ENCODE measurements around the gene CD9.

Gene CD9, protein sequence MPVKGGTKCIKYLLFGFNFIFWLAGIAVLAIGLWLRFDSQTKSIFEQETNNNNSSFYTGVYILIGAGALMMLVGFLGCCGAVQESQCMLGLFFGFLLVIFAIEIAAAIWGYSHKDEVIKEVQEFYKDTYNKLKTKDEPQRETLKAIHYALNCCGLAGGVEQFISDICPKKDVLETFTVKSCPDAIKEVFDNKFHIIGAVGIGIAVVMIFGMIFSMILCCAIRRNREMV
- long read RNA-seq, partial matches to known transcripts = 0 of 5 reads
- long read RNA-seq, other reads (novel, unspliced or antisense) = 5 of 5 reads

DNA sequence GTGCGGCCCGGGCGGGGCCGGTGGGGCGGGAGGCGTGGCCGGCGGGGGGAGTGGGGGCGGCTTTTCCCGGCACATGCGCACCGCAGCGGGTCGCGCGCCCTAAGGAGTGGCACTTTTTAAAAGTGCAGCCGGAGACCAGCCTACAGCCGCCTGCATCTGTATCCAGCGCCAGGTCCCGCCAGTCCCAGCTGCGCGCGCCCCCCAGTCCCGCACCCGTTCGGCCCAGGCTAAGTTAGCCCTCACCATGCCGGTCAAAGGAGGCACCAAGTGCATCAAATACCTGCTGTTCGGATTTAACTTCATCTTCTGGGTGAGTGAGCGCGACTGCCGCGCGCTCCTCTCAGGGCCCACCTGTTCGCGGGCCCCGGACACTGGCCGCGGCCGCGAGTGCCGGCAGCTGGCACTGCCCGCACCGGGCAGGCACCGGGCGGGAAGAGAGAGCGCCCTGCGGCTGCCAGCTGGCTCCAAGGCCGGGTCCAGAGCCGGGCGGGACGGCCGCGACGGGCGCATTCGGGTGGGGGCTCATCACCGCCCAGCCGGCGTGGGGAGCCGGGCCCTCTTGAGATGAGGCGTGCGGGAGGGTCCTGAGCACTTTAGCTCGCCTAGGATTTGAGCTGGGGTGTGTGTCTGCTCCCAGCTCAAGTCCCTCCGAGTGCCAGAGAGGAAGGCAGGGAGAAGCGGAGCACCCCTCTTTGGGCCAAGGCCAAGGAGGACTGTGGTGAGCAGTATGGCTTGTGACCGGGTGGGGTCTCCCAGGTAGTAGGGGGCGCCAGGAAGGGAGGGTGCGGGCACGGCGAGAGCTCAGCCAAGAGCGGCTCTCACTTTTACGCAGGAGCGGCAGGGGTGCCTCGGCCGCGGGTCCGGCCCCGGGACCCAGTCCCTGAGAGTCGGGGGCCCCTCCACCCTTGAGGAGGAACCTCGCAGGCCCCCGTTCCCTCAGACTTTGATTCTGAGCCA is at the start of gene CD9:
CD9 (plus strand) TSS at position 145 of the 957 bp plus-strand sequence; CDS start at position 245, 100 bp downstream.
- no peak for DNase-seq (ENCODE audit: low read depth in 1 of 2, low spot score in 1 of 2)
- peaks cover 31% of the 10 kb centered on the region for H3K27me3 ChIP-seq (ENCODE audit: insufficient read depth, poor library complexity, severe bottlenecking)
- TF ChIP-seq POLR2AphosphoS5 (IDR thresholded peaks at IDR 0.05; ENCODE audit: low read depth) (no peak), GABPA (IDR thresholded peaks at IDR 0.05; ENCODE audit: low read depth) (no peak), SPI1 (IDR thresholded peaks at IDR 0.05; ENCODE audit: borderline replicate concordance, low read depth) (no peak)
- H3K27ac ChIP-seq (replicated peaks) = no peak within 1 kb of the TSS
- H3K4me3 ChIP-seq (replicated peaks; ENCODE audit: insufficient read depth, low read length) = 0 out of 2 replicates have a peak within 1 kb of the TSS, but pooled peaks have one; percentile 12

DNA sequence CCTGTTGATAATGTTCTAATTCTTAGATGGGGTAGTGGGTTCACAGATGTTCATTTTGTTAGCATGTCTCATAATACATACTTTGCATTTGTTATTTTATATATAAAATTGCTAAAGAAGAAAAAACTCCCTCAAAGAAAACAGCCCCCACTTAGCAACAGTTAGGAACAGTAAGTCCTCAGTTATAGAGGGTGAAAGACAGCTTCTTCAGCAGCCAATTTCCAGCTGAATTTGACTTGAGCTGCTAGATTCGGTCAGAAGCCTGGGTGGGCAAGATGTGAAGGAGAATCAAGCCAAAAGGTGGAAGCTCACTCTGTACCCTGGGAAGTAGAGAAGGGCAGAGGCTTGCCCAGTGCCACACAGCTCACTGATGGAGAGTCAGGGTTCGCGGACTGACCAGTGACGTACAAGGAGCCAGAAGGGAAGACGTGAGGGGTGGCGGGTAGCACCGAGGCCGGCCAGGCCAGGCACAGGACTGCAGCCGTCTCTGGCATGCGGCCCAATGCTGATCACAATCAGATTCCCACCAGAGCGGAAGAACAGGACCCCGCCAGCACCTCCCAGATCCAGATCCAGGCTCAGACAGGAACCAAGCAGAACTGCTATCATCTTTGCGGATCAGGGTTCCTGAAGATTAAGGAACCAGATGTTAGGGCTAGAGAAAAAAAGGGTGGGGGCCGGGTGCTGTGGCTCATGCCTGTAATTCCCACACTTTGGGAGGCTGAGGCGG is 45.3 kb upstream of the CD9 start:
- Histone ChIP-seq H3K27ac (replicated peaks) (no peak overlapping the region), H3K4me3 (replicated peaks; ENCODE audit: insufficient read depth, low read length) (no peak overlapping the region), H3K27me3 (ENCODE audit: insufficient read depth, poor library complexity, severe bottlenecking) (no peaks in the 10 kb centered on the region)
- no peak for DNase-seq (ENCODE audit: low read depth in 1 of 2, low spot score in 1 of 2)
- TF ChIP-seq SPI1 (IDR thresholded peaks at IDR 0.05; ENCODE audit: borderline replicate concordance, low read depth) (no peak), POLR2AphosphoS5 (IDR thresholded peaks at IDR 0.05; ENCODE audit: low read depth) (no peak), GABPA (IDR thresholded peaks at IDR 0.05; ENCODE audit: low read depth) (no peak)
- TF ChIP-seq, protein P1, sequence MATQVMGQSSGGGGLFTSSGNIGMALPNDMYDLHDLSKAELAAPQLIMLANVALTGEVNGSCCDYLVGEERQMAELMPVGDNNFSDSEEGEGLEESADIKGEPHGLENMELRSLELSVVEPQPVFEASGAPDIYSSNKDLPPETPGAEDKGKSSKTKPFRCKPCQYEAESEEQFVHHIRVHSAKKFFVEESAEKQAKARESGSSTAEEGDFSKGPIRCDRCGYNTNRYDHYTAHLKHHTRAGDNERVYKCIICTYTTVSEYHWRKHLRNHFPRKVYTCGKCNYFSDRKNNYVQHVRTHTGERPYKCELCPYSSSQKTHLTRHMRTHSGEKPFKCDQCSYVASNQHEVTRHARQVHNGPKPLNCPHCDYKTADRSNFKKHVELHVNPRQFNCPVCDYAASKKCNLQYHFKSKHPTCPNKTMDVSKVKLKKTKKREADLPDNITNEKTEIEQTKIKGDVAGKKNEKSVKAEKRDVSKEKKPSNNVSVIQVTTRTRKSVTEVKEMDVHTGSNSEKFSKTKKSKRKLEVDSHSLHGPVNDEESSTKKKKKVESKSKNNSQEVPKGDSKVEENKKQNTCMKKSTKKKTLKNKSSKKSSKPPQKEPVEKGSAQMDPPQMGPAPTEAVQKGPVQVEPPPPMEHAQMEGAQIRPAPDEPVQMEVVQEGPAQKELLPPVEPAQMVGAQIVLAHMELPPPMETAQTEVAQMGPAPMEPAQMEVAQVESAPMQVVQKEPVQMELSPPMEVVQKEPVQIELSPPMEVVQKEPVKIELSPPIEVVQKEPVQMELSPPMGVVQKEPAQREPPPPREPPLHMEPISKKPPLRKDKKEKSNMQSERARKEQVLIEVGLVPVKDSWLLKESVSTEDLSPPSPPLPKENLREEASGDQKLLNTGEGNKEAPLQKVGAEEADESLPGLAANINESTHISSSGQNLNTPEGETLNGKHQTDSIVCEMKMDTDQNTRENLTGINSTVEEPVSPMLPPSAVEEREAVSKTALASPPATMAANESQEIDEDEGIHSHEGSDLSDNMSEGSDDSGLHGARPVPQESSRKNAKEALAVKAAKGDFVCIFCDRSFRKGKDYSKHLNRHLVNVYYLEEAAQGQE (IDR thresholded peaks at IDR 0.05; ENCODE audit: insufficient replicate concordance, low read depth) = no peak
- TF ChIP-seq, protein P2, sequence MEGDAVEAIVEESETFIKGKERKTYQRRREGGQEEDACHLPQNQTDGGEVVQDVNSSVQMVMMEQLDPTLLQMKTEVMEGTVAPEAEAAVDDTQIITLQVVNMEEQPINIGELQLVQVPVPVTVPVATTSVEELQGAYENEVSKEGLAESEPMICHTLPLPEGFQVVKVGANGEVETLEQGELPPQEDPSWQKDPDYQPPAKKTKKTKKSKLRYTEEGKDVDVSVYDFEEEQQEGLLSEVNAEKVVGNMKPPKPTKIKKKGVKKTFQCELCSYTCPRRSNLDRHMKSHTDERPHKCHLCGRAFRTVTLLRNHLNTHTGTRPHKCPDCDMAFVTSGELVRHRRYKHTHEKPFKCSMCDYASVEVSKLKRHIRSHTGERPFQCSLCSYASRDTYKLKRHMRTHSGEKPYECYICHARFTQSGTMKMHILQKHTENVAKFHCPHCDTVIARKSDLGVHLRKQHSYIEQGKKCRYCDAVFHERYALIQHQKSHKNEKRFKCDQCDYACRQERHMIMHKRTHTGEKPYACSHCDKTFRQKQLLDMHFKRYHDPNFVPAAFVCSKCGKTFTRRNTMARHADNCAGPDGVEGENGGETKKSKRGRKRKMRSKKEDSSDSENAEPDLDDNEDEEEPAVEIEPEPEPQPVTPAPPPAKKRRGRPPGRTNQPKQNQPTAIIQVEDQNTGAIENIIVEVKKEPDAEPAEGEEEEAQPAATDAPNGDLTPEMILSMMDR (IDR thresholded peaks at IDR 0.05; ENCODE audit: insufficient read depth, low read length) = no peak

DNA sequence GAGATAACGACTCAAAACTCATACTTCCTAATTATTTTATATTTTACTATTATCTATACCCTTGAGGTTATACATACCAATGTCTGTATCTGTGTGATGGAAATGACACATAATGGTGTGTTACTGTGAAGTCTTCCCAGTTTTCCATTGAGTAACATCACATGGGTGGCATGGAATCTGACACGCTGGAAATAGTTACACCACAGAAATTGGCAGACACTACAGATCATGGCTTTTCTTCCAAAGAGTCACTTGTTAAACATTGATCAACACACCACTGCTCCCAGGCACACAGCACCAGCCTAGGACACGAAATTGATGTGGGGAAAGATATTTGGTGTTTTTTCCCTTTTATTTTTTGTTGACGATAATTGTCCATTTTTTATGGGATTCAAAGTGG is 42.7 kb upstream of the CD9 start:
- H3K4me3 ChIP-seq (replicated peaks; ENCODE audit: insufficient read depth, low read length) = no peak overlapping the region
- TF ChIP-seq SPI1 (IDR thresholded peaks at IDR 0.05; ENCODE audit: borderline replicate concordance, low read depth) = no peak
- TF ChIP-seq, protein P1 (IDR thresholded peaks at IDR 0.05; ENCODE audit: insufficient replicate concordance, low read depth) = no peak
- H3K27ac ChIP-seq (replicated peaks) = no peak overlapping the region
- no peaks in the 10 kb centered on the region for H3K27me3 ChIP-seq (ENCODE audit: insufficient read depth, poor library complexity, severe bottlenecking)
- DNase-seq (ENCODE audit: low read depth in 1 of 2, low spot score in 1 of 2) = no peak

DNA sequence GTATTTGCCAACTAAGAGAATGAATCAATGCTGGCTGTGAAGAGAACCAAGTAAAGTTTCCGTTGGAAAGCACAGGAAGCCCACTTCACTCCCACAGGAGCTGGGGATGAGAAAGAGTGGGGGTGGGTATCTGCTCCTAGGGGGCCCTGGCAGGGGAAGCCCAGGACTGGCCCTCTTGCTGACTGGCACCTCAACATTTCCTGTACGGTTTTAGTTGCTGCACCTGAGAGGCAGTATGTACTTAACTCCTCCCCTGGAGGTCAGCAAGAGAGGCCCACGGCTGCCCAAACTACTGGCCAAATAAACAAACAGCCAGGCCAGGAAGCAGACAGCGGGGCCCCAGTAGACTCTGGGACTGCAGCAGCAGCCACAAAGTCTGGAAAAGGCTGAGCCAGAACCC is 41.9 kb upstream of the CD9 start:
- DNase-seq (ENCODE audit: low read depth in 1 of 2, low spot score in 1 of 2) = no peak
- no peak for TF ChIP-seq SPI1 (IDR thresholded peaks at IDR 0.05; ENCODE audit: borderline replicate concordance, low read depth)
- no peak for TF ChIP-seq POLR2AphosphoS5 (IDR thresholded peaks at IDR 0.05; ENCODE audit: low read depth)
- no peak overlapping the region for H3K4me3 ChIP-seq (replicated peaks; ENCODE audit: insufficient read depth, low read length)
- H3K27ac ChIP-seq (replicated peaks) = no peak overlapping the region
- H3K27me3 ChIP-seq (ENCODE audit: insufficient read depth, poor library complexity, severe bottlenecking) = no peaks in the 10 kb centered on the region

Data from HL-60 (cell line).